B cell (primary cell): ENCODE data around the gene POLR3K. TPM values are rescaled to one million over a fixed set of nuclear protein-coding genes. Genes with fewer than 3 reads are reported as not detected.
A peak's percentile ranks its signal among the peaks of the same experiment; 100 is the strongest.

Source experiments
- ATAC-seq: fragments of 200-7000 bp; cut with Tn5 transposase; one replicate; pipeline ENCODE4 v1.10.0; 2021; ENCODE audit warnings: low read depth, mild to moderate bottlenecking, moderate number of reproducible peaks, moderate library complexity
- CTCF ChIA-PET: fragments of 350-600 bp; sonication (Branson Sonifier 250); formaldehyde crosslinking; loops from one replicate; lab custom pipeline; 2021; ENCODE audit warnings: antibody characterized with exemption, inconsistent platforms; lab: Charles Lee
- POLR2A ChIA-PET: fragments of 350-600 bp; sonication (Branson Sonifier 250); formaldehyde crosslinking; loops from one replicate; lab custom pipeline; 2021; ENCODE audit warnings: antibody characterized with exemption; lab: Charles Lee
- DNase-seq: peaks from one replicate; pipeline ENCODE4 v3.0.0; 2013
- H2AFZ ChIP-seq: 2 replicates; pipeline ENCODE4 v1.6.1; 2012; ENCODE audit warnings: mild to moderate bottlenecking, low read depth, low read length; ENCODE audit not compliant: insufficient read depth, poor library complexity, severe bottlenecking
- H3K27ac ChIP-seq, 2 donors: 1 replicate in 1 of 2; 2 replicates in 1 of 2; pipeline ENCODE4 v1.5.1; 2012 to 2013; ENCODE audit warnings: low read length in 2 of 2, mild to moderate bottlenecking in 2 of 2, moderate library complexity in 1 of 2
- H3K27me3 ChIP-seq, 4 experiments: fragments of 200-600 bp in 1 of 4; sonication (generic) in 1 of 4; replicated peaks in 1 of 4; 1 replicate in 2 of 4; 2 replicates in 2 of 4; pipeline versions ENCODE4 v1.6.1 to v1.7.0; 2013 to 2016; ENCODE audit warnings: low read length in 3 of 4, mild to moderate bottlenecking in 2 of 4, mixed read lengths in 1 of 4, moderate library complexity in 1 of 4; ENCODE audit not compliant: insufficient read depth in 4 of 4, control insufficient read depth in 3 of 4; ENCODE audit errors: control extremely low read depth in 1 of 4
- H3K36me3 ChIP-seq, 2 experiments: replicated peaks in 1 of 2; 1 replicate in 1 of 2; 2 replicates in 1 of 2; pipeline versions ENCODE4 v1.6.1 to v1.7.1; 2013; ENCODE audit warnings: low read length in 1 of 2; ENCODE audit not compliant: insufficient read depth in 2 of 2, control insufficient read depth in 1 of 2; ENCODE audit errors: control extremely low read depth in 1 of 2, extremely low read depth in 1 of 2
- H3K4me1 ChIP-seq, 2 donors: fragments of 200-600 bp in 1 of 2; sonication (generic) in 1 of 2; 1 replicate in 1 of 2; 2 replicates in 1 of 2; pipeline versions ENCODE4 v1.5.1 to v1.6.1; 2013 to 2017; ENCODE audit warnings: low read length in 2 of 2; ENCODE audit not compliant: control insufficient read depth in 2 of 2, insufficient read depth in 2 of 2
- H3K4me2 ChIP-seq: replicated peaks from 2 replicates; pipeline ENCODE3; 2012; ENCODE audit warnings: mild to moderate bottlenecking, low read depth, low read length; ENCODE audit not compliant: poor library complexity, severe bottlenecking
- H3K4me3 ChIP-seq, 5 experiments: fragments of 200-600 bp in 1 of 5; sonication (generic) in 1 of 5; 1 replicate in 3 of 5; 2 replicates in 2 of 5; pipeline versions ENCODE4 v1.5.1 to v1.7.0; 2011 to 2016; ENCODE audit warnings: low read length in 4 of 5, mild to moderate bottlenecking in 4 of 5, low read depth in 2 of 5, control low read depth in 1 of 5, moderate library complexity in 1 of 5; ENCODE audit not compliant: insufficient read depth in 1 of 5; ENCODE audit errors: control extremely low read depth in 1 of 5, extremely low read depth in 1 of 5
- H3K79me2 ChIP-seq: fragments of 200-600 bp; sonication (generic); one replicate; pipeline ENCODE4 v1.6.0; 2016; ENCODE audit warnings: low read length; ENCODE audit not compliant: control insufficient read depth, insufficient read depth
- H3K9ac ChIP-seq: fragments of 200-600 bp; sonication (generic); 2 replicates; pipeline ENCODE4 v1.6.1; 2017; ENCODE audit warnings: mild to moderate bottlenecking, low read length, moderate library complexity
- H3K9me3 ChIP-seq, 3 donors: one replicate each; pipeline versions ENCODE4 v1.6.1 to v1.7.1; 2013; ENCODE audit warnings: low read length in 2 of 3; ENCODE audit not compliant: control insufficient read depth in 2 of 3, insufficient read depth in 1 of 3; ENCODE audit errors: control extremely low read depth in 1 of 3
- H4K20me1 ChIP-seq: 2 replicates; pipeline ENCODE4 v1.6.0; 2012; ENCODE audit warnings: mild to moderate bottlenecking, low read length; ENCODE audit not compliant: insufficient read depth, control insufficient read depth, poor library complexity, severe bottlenecking
- H3K27ac Mint-ChIP-seq: one replicate; pipeline ENCODE4 v1.8.0; 2021; ENCODE audit warnings: mixed read lengths
- H3K27me3 Mint-ChIP-seq: one replicate; pipeline ENCODE4 v1.8.0; 2021; ENCODE audit warnings: mixed read lengths
- H3K4me1 Mint-ChIP-seq: one replicate; pipeline ENCODE4 v1.8.0; 2021; ENCODE audit warnings: mixed read lengths
- H3K4me3 Mint-ChIP-seq: one replicate; pipeline ENCODE4 v1.8.0; 2021; ENCODE audit warnings: mixed read lengths
- H3K9me3 Mint-ChIP-seq: one replicate; pipeline ENCODE4 v1.8.0; 2022; ENCODE audit warnings: mixed read lengths; ENCODE audit not compliant: insufficient read depth
- EZH2 ChIP-seq: IDR thresholded peaks from 2 replicates; pipeline ENCODE4 v1.6.1; 2012; ENCODE audit warnings: borderline replicate concordance, low read depth, mild to moderate bottlenecking, moderate library complexity, low read length; ENCODE audit not compliant: insufficient read depth, poor library complexity, severe bottlenecking
- WGBS: methylation state at CpG from one replicate; pipeline ENCODE4 v1.1.5; 2013; ENCODE audit warnings: missing lambda C conversion rate; ENCODE audit not compliant: insufficient coverage; 5-methylcytosine and 5-hydroxymethylcytosine counted together
- intact Hi-C: fragments of 100-400 bp; cut with micrococcal nuclease; formaldehyde crosslinking; loops from one replicate; pipeline ENCODE4 v1.10.0; 2022
- polyA plus RNA-seq: library from polyadenylated mRNA; depleted of rRNA; stranded (reverse); fragments of >200 nt; gene quantifications from 2 replicates; pipeline ENCODE4 v1.2.3, GENCODE V29; 2012
- total RNA-seq, 2 donors: library from RNA; stranded (reverse); fragments of 120-200 nt in 1 of 2; gene quantifications; 1 replicate in 1 of 2; 2 replicates in 1 of 2; pipeline versions ENCODE4 v1.2.3 to v1.2.4, GENCODE V29; 2013 to 2022
- TF ChIP-seq, protein P1 (sequence below): fragments of 200-600 bp; IDR thresholded peaks from one replicate; pipeline ENCODE4 v1.8.0; 2022; ENCODE audit warnings: antibody characterized with exemption, mild to moderate bottlenecking

Gene POLR3K
- total and polyA plus RNA-seq, 2 donors (not counting 1 experiment from before 2014, with no cell fraction given), result 26.3 to 34.9 TPM

DNA sequence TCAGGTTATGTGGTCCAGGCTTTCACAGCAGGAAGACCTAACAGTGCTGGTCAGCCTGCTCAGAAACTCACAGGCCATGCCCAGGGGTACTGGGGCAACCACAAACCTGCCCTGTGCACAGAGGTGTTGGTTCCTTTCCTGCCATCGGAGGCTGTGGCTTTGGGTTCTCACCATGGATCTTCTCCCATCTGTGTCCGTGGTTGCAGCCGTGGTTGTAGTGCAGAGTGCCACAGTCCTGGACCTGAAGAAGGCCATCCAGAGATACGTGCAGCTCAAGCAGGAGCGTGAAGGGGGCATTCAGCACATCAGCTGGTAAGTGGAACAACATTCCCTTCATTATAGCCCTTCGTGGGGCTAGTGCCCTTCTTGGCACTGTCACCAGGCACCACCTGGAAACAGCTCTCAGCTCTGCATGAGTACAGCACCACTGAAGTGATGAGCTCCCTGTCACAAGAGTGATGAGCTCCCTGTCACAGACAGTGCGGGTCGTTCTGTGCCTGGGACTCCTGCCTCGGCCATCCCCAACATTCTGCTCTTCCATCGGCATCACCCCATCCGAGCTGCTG lies 2.2 kb upstream of the POLR3K start:
- no peaks in the 10 kb centered on the region for H3K9me3 Mint-ChIP-seq
- no peak overlapping the region for H3K4me3 ChIP-seq
- H3K27ac Mint-ChIP-seq, result no peak overlapping the region
- WGBS, result 90% methylated on average over 11 of the region's 11 CpGs
- no peak for ATAC-seq
- peak overlapping the region; percentile 23 for H3K4me3 Mint-ChIP-seq
- intact Hi-C loops, result no loop called here
- no peak for DNase-seq
- no peak overlapping the region for H3K9ac ChIP-seq
- TF ChIP-seq, protein P1, sequence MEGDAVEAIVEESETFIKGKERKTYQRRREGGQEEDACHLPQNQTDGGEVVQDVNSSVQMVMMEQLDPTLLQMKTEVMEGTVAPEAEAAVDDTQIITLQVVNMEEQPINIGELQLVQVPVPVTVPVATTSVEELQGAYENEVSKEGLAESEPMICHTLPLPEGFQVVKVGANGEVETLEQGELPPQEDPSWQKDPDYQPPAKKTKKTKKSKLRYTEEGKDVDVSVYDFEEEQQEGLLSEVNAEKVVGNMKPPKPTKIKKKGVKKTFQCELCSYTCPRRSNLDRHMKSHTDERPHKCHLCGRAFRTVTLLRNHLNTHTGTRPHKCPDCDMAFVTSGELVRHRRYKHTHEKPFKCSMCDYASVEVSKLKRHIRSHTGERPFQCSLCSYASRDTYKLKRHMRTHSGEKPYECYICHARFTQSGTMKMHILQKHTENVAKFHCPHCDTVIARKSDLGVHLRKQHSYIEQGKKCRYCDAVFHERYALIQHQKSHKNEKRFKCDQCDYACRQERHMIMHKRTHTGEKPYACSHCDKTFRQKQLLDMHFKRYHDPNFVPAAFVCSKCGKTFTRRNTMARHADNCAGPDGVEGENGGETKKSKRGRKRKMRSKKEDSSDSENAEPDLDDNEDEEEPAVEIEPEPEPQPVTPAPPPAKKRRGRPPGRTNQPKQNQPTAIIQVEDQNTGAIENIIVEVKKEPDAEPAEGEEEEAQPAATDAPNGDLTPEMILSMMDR, result no peak
- TF ChIP-seq EZH2, result no peak
- H3K27ac ChIP-seq, result no peak overlapping the region
- ChIA-PET CTCF (interaction anchor here (0.6 to 3.0 kb wide), 4 partner anchors 10 to 51 kb away, joined by 3 to 19 read pairs (median 6); no protein-coding TSS in a partner anchor), POLR2A (no interaction called here)
- peaks cover 2 to 30% of the 10 kb centered on the region in 2 experiments for H3K36me3 ChIP-seq
- H3K27me3 Mint-ChIP-seq, result no peaks in the 10 kb centered on the region
- H3K9me3 ChIP-seq, result no peaks in the 10 kb centered on the region
- H2AFZ ChIP-seq, result no peak overlapping the region
- no peaks in the 10 kb centered on the region for H3K27me3 ChIP-seq
- H3K79me2 ChIP-seq, result peaks cover 29% of the 10 kb centered on the region
- H3K4me1 ChIP-seq, result peaks cover 13 to 33% of the 10 kb centered on the region in 2 donors
- no peak overlapping the region for H3K4me2 ChIP-seq
- H4K20me1 ChIP-seq, result peaks cover 18% of the 10 kb centered on the region
- H3K4me1 Mint-ChIP-seq, result peaks cover 28% of the 10 kb centered on the region

DNA sequence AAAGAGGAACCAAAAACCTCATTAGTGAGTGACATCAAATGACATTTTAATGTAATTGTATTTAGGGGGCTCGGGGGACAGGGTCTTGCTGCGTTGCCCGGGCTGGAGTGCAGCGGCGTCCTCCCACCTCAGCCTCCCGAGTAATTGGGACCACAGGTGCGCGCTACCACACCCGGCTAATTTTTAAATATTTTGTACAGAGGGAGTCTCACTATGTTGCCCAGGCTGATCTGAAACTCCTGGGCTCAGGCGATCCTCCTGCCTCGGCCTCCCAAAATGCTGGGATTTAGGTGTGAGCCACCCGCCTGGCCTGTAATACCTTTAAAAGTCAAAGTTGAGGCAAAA lies 801 bp upstream of the POLR3K start:
- 37% methylated on average over 8 of the region's 12 CpGs for WGBS
- Histone ChIP-seq H3K4me1 (peaks cover 13 to 33% of the 10 kb centered on the region in 2 donors), H3K79me2 (peaks cover 43% of the 10 kb centered on the region), H4K20me1 (peaks cover 25% of the 10 kb centered on the region), H3K9me3 (no peaks in the 10 kb centered on the region), H2AFZ (peak overlapping the region; percentile 94), H3K9ac (peak overlapping the region; percentile 95), H3K4me3 (peak overlapping the region; percentile 47 to 87 (median 82)), H3K36me3 (peaks cover 2 to 35% of the 10 kb centered on the region in 2 experiments), H3K27me3 (no peaks in the 10 kb centered on the region), H3K27ac (peak overlapping the region; percentile 52 to 82), H3K4me2 (peak overlapping the region; percentile 92)
- H3K27ac Mint-ChIP-seq, result peak overlapping the region; percentile 92
- no peak for TF ChIP-seq EZH2
- TF ChIP-seq, protein P1, result no peak
- peaks cover 31% of the 10 kb centered on the region for H3K4me1 Mint-ChIP-seq
- intact Hi-C loops, result no loop called here
- ChIA-PET CTCF (interaction anchor here (1.7 to 3.6 kb wide), 4 partner anchors 11 to 43 kb away, joined by 6 to 30 read pairs (median 16); no protein-coding TSS in a partner anchor), POLR2A (interaction anchor here (0.5 to 2.0 kb wide), 6 partner anchors 15 to 335 kb away, joined by 3 to 23 read pairs (median 3); partner anchors contain the start of gene MPG)
- DNase-seq, result no peak
- no peaks in the 10 kb centered on the region for H3K9me3 Mint-ChIP-seq
- H3K27me3 Mint-ChIP-seq, result no peaks in the 10 kb centered on the region
- no peak for ATAC-seq
- peak overlapping the region; percentile 97 for H3K4me3 Mint-ChIP-seq
